GM18502 (cell line): ENCODE data around the gene CALML4.
"Not testable (repeated sequence)": the region's sequence is repeated elsewhere in the genome, so short reads cannot be mapped to it uniquely, and the experiment has no call there.

Source experiments
- ATAC-seq: cut with Tn5 transposase; IDR thresholded peaks from one replicate; pipeline ENCODE4 v1.9.1; 2021; ENCODE audit warnings: mild to moderate bottlenecking; ENCODE audit not compliant: unreplicated experiment, poor library complexity

The CALML4 gene

GRCh38 chr15:68225442-68225841, 20.3 kb upstream of the CALML4 start:
- not testable (repeated sequence) for ATAC-seq

DNA sequence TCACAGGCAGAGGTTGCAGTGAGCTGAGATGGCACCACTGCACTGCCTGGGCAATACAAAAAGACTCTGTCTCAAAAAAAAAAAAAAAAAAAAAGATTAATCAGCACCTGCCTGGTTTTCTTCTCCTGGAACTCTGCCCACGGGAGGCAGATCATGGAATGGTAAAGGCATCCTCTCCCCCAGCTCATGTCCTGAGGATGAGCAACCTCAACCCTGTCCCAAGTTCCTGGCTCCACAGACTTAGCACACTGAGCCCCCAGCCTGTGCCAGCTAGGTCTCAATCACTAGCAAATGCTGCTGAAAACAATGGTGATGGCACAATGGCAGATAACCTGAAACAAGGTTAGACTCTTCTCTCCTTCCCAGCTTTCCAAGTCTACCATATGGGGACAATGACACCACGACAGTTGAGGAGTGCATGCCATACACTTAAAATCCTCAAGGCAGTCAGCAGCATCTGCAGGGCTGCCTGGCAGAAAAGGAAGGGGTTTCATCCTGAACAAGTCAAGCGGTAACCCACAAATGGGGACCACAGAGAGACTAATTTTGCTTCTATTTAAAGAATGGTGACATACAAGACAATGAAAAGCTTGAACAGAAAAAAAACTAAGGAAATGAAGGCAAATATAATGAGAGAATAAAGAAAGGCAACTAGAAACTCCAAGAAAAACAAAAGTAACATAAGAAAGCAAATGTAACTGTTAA, 19.6 kb upstream of the CALML4 start:
- no peak for ATAC-seq

- ATAC-seq: no peak
These were observed 19.0 kb upstream of the CALML4 start for GRCh38 chr15:68224108-68224507.

DNA sequence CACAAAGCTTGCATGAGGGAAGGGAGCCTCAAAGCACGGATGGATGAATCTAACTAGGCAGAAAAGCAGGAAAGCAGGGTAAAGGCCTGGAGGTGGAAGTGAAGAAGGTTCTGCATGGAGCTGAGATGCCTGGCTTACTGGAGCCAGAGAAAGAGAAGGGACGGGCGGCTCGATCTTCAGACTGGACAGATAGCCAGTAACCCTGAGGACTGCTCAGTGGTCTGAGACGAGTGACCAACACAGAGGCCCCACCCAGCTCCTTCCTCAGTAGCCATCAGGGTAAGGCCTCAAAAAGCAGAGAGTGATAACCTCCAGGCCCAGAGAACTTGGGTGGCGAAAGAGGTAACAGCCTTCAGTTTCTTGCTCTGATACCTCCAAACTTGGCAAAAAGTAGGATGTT, 18.0 kb upstream of the CALML4 start:
- ATAC-seq: no peak

- not testable (repeated sequence) for ATAC-seq
These were observed 17.3 kb upstream of the CALML4 start for GRCh38 chr15:68222432-68222743.

- not testable (repeated sequence) for ATAC-seq
These were observed 16.6 kb upstream of the CALML4 start for GRCh38 chr15:68221530-68222431.

DNA sequence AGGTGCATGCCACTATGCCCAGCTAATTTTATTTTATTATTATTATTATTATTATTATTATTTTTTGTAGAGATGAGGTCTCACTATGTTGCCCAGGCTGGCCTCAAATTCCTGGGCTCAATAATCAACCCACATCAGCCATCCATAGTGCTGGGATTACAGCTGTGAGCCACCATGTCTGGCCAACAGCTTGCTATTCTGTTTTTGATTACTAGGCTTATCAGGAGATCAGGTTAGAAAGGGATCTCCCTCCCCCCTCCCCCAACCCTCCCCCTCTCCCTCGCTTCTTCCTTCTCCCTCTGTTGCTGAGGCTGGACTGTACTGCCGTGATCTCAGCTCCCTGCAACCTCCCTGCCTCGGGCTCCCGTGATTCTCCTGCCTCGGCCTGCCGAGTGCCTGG, 15.8 kb upstream of the CALML4 start:
- ATAC-seq: no peak

DNA sequence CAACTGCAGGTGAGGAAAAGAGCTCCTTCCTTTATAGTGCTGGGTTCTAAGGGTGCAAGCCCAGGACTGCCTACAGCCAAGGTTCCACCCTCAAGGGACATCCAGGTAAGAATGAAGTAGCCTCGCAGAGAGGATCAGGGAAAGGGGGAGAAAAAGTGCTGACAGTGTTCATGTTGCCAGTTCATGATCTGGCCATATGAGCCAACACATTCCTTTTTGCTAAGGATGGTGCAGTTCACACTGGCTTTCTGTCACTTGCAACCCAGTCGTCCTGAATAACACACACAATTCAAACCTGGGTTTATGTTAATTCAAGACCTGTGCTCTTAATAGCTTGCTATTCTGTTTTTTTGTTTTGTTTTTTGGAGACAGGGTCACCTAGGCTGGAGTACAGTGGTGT, 15.4 kb upstream of the CALML4 start:
- no peak for ATAC-seq

DNA sequence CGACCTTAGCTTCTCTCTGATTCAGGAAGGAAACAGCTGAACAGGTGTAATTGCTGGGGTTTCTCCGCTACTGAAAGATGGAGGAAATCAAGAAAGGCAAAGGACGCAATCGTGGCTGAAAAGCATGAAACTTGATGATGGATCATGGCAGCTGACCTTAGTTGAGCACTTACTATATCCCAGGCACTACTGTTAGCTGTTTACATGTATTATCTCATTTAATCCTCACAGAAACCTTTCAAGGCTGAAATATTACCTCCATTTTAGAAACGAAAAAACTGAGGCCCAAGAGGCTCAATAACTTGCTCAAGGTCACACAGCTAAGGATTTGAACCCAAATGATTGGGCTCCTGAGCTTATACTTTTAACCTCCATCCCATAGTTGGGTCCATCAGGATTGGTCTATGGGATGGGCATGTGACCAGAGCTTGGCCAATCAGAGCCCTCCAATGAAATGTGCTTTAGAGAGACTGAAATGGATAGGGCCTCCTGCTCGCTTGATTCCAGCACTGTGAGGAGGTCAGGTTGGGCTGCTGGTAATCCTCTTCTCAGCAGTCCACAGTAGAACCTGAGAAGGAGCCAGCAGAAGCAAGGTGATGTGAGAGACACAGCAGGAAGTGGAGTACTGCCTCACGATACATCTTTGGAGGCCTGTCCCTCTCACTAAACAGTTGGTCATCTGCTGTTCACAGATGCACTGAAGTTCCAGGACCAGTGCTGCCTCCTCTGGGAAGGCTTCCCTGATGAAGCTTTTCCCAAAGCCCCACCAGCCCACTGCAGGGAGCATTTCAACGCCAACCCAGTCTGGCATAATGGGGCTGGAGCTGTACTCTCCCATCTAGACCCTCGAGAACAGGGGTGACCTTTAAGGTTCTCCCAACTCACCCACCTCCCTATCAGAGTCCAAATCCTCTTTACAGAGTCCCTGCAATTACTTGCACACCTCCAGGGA, 14.0 kb upstream of the CALML4 start:
- ATAC-seq: no peak

DNA sequence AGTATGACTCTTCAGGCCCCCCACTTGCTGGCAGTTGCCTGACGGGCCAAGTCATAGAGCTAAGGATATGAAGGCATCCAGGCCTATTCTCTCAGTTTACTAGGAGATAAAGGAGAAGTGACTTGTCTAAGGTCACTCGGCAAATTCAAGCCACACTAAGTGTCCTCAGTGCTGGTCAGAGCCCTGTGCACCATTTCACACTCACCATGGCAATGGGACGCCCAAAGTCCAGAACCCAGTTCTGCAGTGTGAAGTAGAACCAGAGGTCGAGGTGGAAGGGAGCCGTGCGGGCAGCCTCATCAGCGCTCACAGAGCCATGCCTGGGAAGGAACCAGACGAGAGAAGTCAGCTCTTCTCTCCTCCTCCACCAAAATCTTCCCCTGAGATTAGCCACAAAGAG, 13.2 kb upstream of the CALML4 start:
- ATAC-seq: no peak

DNA sequence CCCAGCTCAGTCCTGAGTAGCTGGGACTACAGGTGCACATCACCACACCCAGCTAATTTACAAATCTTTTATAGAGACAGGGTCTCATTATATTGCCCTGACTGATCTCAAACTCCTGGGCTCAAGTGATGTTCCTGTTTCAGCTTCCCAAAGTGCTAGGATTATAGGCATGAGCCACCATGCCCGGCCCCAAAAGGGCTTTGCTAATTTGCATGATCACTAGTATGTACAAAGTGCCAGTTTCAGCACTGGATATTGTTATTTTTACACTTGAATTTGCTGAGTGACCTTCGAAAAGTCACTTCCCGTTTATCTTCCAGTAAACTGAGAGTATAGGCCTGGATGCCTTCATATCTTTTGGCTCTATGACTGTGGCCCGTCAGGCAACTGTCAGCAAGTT, 12.2 kb upstream of the CALML4 start:
- ATAC-seq: no peak

GRCh38 chr15:68214838-68215254, 9.7 kb upstream of the CALML4 start:
- ATAC-seq: no peak

- no peak for ATAC-seq
These were observed 9.1 kb upstream of the CALML4 start for GRCh38 chr15:68213991-68214837.

- not testable (repeated sequence) for ATAC-seq
These were observed 8.3 kb upstream of the CALML4 start for GRCh38 chr15:68213491-68213845.

GRCh38 chr15:68211656-68212320, 6.7 kb upstream of the CALML4 start:
- no peak for ATAC-seq

DNA sequence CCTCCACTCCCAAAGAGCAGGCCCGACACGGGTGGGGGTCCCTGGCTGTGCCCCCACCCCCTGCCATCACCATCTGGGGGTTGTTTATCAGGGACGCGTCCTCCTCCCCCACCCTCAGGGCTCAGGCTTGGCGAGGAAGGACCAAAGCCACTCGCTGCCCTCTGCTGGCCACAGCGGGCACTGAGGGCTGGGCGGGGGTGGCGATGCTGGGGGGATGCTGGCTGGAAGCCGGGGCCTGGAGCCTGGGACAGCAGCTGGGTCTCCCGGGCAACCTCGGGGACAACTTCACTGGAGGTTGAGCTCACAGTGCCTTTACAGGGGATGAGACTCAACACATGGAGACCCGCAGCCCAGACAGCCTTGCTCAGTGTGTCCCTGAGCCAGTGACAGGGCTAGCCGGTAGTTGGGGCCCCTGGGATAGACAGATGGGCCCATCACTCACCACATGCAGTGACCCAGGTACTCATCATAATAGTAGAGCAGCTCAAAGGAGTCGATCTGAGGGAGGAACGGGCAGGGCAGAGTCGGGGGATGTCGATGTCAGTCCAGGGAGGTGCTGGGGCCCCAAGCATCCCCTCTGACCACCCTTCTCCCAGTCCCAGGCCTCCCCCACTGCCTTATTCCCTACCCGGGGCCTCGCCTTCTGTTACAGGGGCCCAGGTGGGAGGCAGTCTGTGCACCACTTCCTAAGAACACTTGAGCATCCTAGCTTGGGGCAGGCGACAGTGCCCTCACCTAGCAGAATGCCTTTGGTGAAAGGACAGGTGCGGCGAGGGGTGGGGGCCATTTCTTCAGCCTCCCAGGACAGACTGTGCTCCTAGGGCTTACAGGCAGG, 5.9 kb upstream of the CALML4 start:
- no peak for ATAC-seq

GRCh38 chr15:68210409-68210756, 5.3 kb upstream of the CALML4 start:
- no peak for ATAC-seq

GRCh38 chr15:68209735-68210408, 4.7 kb upstream of the CALML4 start:
- peak; percentile 58 for ATAC-seq
